Calu3 (cell line): ENCODE measurements around the gene DNMT3B. TPM values are rescaled to one million over a fixed set of nuclear protein-coding genes. Genes with fewer than 3 reads are reported as not detected.

Experiments
- BruUV-seq: library from RNA; stranded (reverse); fragments of 400-500 nt; replicated peaks from 2 replicates; lab custom pipeline; 2021; lab: Mats Ljungman, UMichigan
- CTCF ChIA-PET: fragments of 300-600 bp; sonication (Branson Sonifier 250); formaldehyde crosslinking; loops from one replicate; lab custom pipeline; 2022; ENCODE audit warnings: antibody characterized with exemption; lab: Charles Lee
- DNase-seq: peaks from one replicate; pipeline ENCODE4 v3.0.0; 2022
- H3K27ac Mint-ChIP-seq: one replicate; pipeline ENCODE4 v1.8.0; 2022; ENCODE audit warnings: mixed read lengths; ENCODE audit not compliant: unreplicated experiment
- H3K27me3 Mint-ChIP-seq: one replicate; pipeline ENCODE4 v1.8.0; 2022; ENCODE audit warnings: mixed read lengths; ENCODE audit not compliant: unreplicated experiment
- H3K36me3 Mint-ChIP-seq: one replicate; pipeline ENCODE4 v1.8.0; 2022; ENCODE audit warnings: mild to moderate bottlenecking, moderate library complexity, mixed read lengths; ENCODE audit not compliant: insufficient read depth, unreplicated experiment
- H3K4me1 Mint-ChIP-seq: one replicate; pipeline ENCODE4 v1.8.0; 2022; ENCODE audit warnings: mild to moderate bottlenecking, low read depth, mixed read lengths; ENCODE audit not compliant: unreplicated experiment
- H3K4me3 Mint-ChIP-seq: one replicate; pipeline ENCODE4 v1.8.0; 2022; ENCODE audit warnings: mild to moderate bottlenecking, low read depth, moderate library complexity, mixed read lengths; ENCODE audit not compliant: unreplicated experiment
- H3K9me3 Mint-ChIP-seq: one replicate; pipeline ENCODE4 v1.8.0; 2022; ENCODE audit warnings: low read depth, mixed read lengths; ENCODE audit not compliant: unreplicated experiment
- CTCF ChIP-seq: fragments of 200-600 bp; IDR thresholded peaks from one replicate; pipeline ENCODE4 v1.8.0; 2022; ENCODE audit warnings: antibody characterized with exemption; ENCODE audit not compliant: unreplicated experiment
- intact Hi-C: fragments of 100-400 bp; cut with micrococcal nuclease; formaldehyde crosslinking; loops from one replicate; pipeline ENCODE4 v1.10.0; 2022; ENCODE audit not compliant: unreplicated experiment
- total RNA-seq: library from RNA; stranded (reverse); gene quantifications from 2 replicates; pipeline ENCODE4 v1.2.3, GENCODE V29; 2022

DNMT3B gene
- total RNA-seq, 1 experiment from 2014 or later: 10.8 TPM

DNA sequence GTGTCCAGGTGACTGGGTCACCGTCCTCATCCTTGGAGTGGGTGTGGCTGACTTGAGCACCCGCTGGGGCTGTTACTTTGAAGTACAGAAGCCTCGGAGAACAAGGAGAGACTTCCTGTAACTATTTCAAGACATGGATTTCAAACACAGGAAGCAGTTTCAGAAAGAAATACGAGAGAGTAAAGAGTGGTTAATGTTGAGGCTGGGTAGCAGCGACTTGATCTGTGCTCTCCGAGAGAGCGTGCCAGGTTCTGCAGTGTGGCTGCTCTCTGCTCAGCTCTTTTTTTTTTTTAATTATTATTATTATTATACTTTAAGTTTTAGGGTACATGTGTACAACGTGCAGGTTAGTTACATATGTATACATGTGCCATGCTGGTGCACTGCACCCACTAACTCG, 79.0 kb downstream of the DNMT3B start:
- Mint-ChIP-seq H3K36me3 (peaks cover 75% of the 10 kb centered on the region), H3K9me3 (no peaks in the 10 kb centered on the region), H3K4me3 (no peak overlapping the region)

DNA sequence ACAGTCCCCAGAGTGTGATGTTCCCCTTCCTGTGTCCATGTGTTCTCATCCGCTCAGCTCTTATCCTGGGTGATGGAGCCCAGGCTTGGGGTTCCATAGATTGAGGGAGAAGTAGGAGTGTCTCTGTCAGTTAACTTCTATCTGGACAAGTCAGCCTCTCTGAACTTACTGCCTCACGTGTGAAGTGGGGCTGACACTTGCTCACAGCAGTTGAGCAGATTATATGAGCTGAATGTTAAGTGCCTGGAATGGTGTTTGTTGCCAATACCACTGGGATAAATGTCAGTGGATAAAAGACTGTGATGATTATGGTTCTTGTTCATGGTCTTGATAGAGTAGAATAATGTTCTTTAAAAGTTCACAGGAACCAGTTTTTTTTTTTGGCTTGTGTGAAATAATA, 79.4 kb downstream of the DNMT3B start:
- H3K36me3 Mint-ChIP-seq: peaks cover 75% of the 10 kb centered on the region
- no peaks in the 10 kb centered on the region for H3K9me3 Mint-ChIP-seq
- DNase-seq: no peak
- no peak for TF ChIP-seq CTCF
- no TSS peak for BruUV-seq
- H3K27ac Mint-ChIP-seq: peak overlapping the region; percentile 50
- H3K4me1 Mint-ChIP-seq: no peaks in the 10 kb centered on the region
- H3K4me3 Mint-ChIP-seq: no peak overlapping the region
- H3K27me3 Mint-ChIP-seq: no peaks in the 10 kb centered on the region
- intact Hi-C loops: no loop called here
- CTCF ChIA-PET: interaction anchor here (1.0 to 1.2 kb wide), 2 partner anchors 45 to 47 kb away, joined by 3 to 5 read pairs; no protein-coding TSS in a partner anchor

More for the DNA sequence above, 79.0 kb downstream of the DNMT3B start:
- BruUV-seq: no TSS peak
- intact Hi-C loops: no loop called here
- Mint-ChIP-seq H3K4me1 (no peaks in the 10 kb centered on the region), H3K27ac (peak overlapping the region; percentile 50), H3K27me3 (no peaks in the 10 kb centered on the region)
- DNase-seq: no peak
- CTCF ChIA-PET: interaction anchor here (1.0 to 1.2 kb wide), 2 partner anchors 45 to 47 kb away, joined by 3 to 5 read pairs; no protein-coding TSS in a partner anchor
- no peak for TF ChIP-seq CTCF

DNA sequence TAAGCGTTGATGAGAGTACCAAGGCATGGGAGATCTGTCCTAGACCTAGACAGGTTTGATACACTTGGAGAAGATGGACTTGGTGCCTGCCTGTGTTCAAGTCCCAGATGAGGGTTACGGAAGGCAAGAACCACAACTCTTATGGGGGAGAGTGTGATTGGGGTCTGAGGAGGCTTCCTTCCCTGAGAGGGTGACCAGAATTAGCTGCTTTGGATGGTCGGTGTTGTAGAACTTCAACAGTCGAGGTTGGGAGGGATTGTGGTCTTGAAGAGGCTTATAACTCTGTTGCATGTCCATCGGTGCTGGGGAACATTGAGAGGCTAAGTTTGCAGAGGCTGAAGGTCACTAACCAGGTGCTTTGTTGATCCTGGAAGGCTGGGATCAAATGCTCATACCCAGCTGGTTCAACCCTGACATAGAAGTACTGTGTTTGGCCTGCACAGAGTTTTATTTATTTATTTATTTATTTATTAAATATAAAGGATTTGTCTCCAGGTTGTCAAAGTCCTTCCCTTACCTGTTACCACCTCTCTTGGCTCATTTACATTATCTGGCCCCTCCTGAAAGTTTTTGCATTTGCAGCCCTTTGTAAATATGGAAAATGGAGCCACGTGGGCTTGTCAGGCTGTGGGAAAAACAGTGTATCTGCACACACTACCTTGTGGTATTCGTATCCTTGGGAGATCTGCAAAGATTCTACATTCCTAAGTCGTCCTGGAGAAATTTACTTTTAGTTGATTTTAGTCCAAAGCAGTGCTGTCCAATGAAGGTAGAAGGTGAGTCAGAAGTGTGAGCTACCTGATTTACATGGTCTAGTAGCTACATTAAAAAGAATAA, 80.7 kb downstream of the DNMT3B start:
- no TSS peak for BruUV-seq
- no peaks in the 10 kb centered on the region for H3K4me1 Mint-ChIP-seq
- intact Hi-C loops: no loop called here
- H3K9me3 Mint-ChIP-seq: no peaks in the 10 kb centered on the region
- no peak for DNase-seq
- H3K27ac Mint-ChIP-seq: no peak overlapping the region
- no peak for TF ChIP-seq CTCF
- no peaks in the 10 kb centered on the region for H3K27me3 Mint-ChIP-seq
- no peak overlapping the region for H3K4me3 Mint-ChIP-seq
- H3K36me3 Mint-ChIP-seq: peaks cover 83% of the 10 kb centered on the region
- CTCF ChIA-PET: interaction anchor here (0.6 kb wide), 1 partner anchor 13 kb away, joined by 8 read pairs; no protein-coding TSS in a partner anchor

- Mint-ChIP-seq H3K27ac (no peak overlapping the region), H3K27me3 (no peaks in the 10 kb centered on the region), H3K36me3 (peaks cover 79% of the 10 kb centered on the region), H3K4me1 (no peaks in the 10 kb centered on the region), H3K9me3 (no peaks in the 10 kb centered on the region), H3K4me3 (no peak overlapping the region)
- CTCF ChIA-PET: no interaction called here
- TF ChIP-seq CTCF: no peak
- intact Hi-C loops: no loop called here
- DNase-seq: no peak
- no TSS peak for BruUV-seq
Observed at GRCh38 chr20:32845786-32846185, 83.6 kb downstream of the DNMT3B start.
